CD14-positive monocyte (primary cell): ENCODE data around the gene TMCO4. TPM values are rescaled to one million over a fixed set of nuclear protein-coding genes. Genes with fewer than 3 reads are reported as not detected.
"Not testable (repeated sequence)": the region's sequence is repeated elsewhere in the genome, so short reads cannot be mapped to it uniquely, and the experiment has no call there.

Source experiments
- DNase-seq, 3 donors: peaks; one replicate each; pipeline ENCODE4 v3.0.0-alpha.2; 2011 to 2022
- H2AFZ ChIP-seq: 2 replicates; pipeline ENCODE4 v1.6.0; 2012; ENCODE audit warnings: mild to moderate bottlenecking, low read depth, low read length, inconsistent platforms; ENCODE audit not compliant: insufficient read depth, poor library complexity, severe bottlenecking
- H3K27ac ChIP-seq, 2 donors: 1 replicate in 1 of 2; 2 replicates in 1 of 2; pipeline ENCODE4 v1.5.1; 2012 to 2013; ENCODE audit warnings: low read length in 2 of 2, control low read depth in 1 of 2, inconsistent platforms in 1 of 2, low read depth in 1 of 2, mild to moderate bottlenecking in 1 of 2
- H3K27me3 ChIP-seq, 2 donors: one replicate each; pipeline versions ENCODE4 v1.6.0 to v1.6.1; 2011 to 2013; ENCODE audit warnings: low read length in 2 of 2; ENCODE audit not compliant: control insufficient read depth in 2 of 2, insufficient read depth in 2 of 2
- H3K36me3 ChIP-seq, 2 donors: replicated peaks in 1 of 2; 1 replicate in 1 of 2; 2 replicates in 1 of 2; pipeline versions ENCODE4 v1.5.1 to v1.6.1; 2012 to 2013; ENCODE audit warnings: low read length in 2 of 2, control low read depth in 1 of 2, inconsistent platforms in 1 of 2, mild to moderate bottlenecking in 1 of 2; ENCODE audit not compliant: insufficient read depth in 2 of 2, control insufficient read depth in 1 of 2
- H3K4me1 ChIP-seq, 2 donors: 1 replicate in 1 of 2; 2 replicates in 1 of 2; pipeline versions ENCODE4 v1.5.1 to v1.6.1; 2012 to 2013; ENCODE audit warnings: low read length in 2 of 2, control low read depth in 1 of 2, inconsistent platforms in 1 of 2, mild to moderate bottlenecking in 1 of 2, moderate library complexity in 1 of 2; ENCODE audit not compliant: insufficient read depth in 2 of 2, control insufficient read depth in 1 of 2
- H3K4me2 ChIP-seq: replicated peaks from 2 replicates; pipeline ENCODE3; 2012; ENCODE audit warnings: low read length, moderate library complexity, mild to moderate bottlenecking; ENCODE audit not compliant: poor library complexity, severe bottlenecking; ENCODE audit errors: extremely low read depth
- H3K4me3 ChIP-seq, 3 experiments: fragments of 200-600 bp in 1 of 3; sonication (generic) in 1 of 3; replicated peaks in 1 of 3; 1 replicate in 2 of 3; 2 replicates in 1 of 3; pipeline ENCODE4 v1.5.1; 2011 to 2013; ENCODE audit warnings: low read length in 3 of 3, mild to moderate bottlenecking in 3 of 3, control low read depth in 2 of 3, low read depth in 2 of 3, inconsistent platforms in 1 of 3, moderate library complexity in 1 of 3
- H3K79me2 ChIP-seq: 2 replicates; pipeline ENCODE4 v1.6.0; 2012; ENCODE audit warnings: mild to moderate bottlenecking, control low read depth, inconsistent platforms, low read length, moderate library complexity; ENCODE audit not compliant: insufficient read depth
- H3K9ac ChIP-seq: 2 replicates; pipeline ENCODE4 v1.6.0; 2017; ENCODE audit warnings: low read length, mild to moderate bottlenecking; ENCODE audit not compliant: insufficient read depth, poor library complexity, severe bottlenecking
- H3K9me3 ChIP-seq, 2 donors: replicated peaks in 1 of 2; 1 replicate in 1 of 2; 2 replicates in 1 of 2; pipeline versions ENCODE4 v1.5.1 to v1.6.1; 2012 to 2013; ENCODE audit warnings: low read length in 2 of 2, control low read depth in 1 of 2; ENCODE audit not compliant: control insufficient read depth in 1 of 2, insufficient read depth in 1 of 2
- H4K20me1 ChIP-seq: 2 replicates; pipeline ENCODE4 v1.6.0; 2012; ENCODE audit warnings: mild to moderate bottlenecking, low read length, control low read depth, moderate library complexity; ENCODE audit not compliant: insufficient read depth
- H3K27ac Mint-ChIP-seq, 7 donors: one replicate each; pipeline ENCODE4 v1.8.0; 2020; ENCODE audit warnings: mild to moderate bottlenecking in 7 of 7, mixed read lengths in 7 of 7, moderate library complexity in 6 of 7, inconsistent platforms in 2 of 7
- H3K27me3 Mint-ChIP-seq, 3 donors: one replicate each; pipeline ENCODE4 v1.8.0; 2021 to 2022; ENCODE audit warnings: low read depth in 3 of 3, mild to moderate bottlenecking in 3 of 3, mixed read lengths in 3 of 3, moderate library complexity in 3 of 3, inconsistent platforms in 1 of 3
- H3K36me3 Mint-ChIP-seq, 2 donors: one replicate each; pipeline ENCODE4 v1.8.0; 2020; ENCODE audit warnings: mixed read lengths in 2 of 2, inconsistent platforms in 1 of 2, mild to moderate bottlenecking in 1 of 2
- H3K4me1 Mint-ChIP-seq: one replicate; pipeline ENCODE4 v1.8.0; 2020; ENCODE audit warnings: mild to moderate bottlenecking, mixed read lengths
- H3K4me3 Mint-ChIP-seq, 2 donors: one replicate each; pipeline ENCODE4 v1.8.0; 2020; ENCODE audit warnings: mild to moderate bottlenecking in 2 of 2, mixed read lengths in 2 of 2, moderate library complexity in 1 of 2
- H3K9me3 Mint-ChIP-seq, 7 donors: one replicate each; pipeline ENCODE4 v1.8.0; 2020 to 2022; ENCODE audit warnings: mixed read lengths in 7 of 7, mild to moderate bottlenecking in 6 of 7, moderate library complexity in 6 of 7, inconsistent platforms in 2 of 7
- WGBS: methylation state at CpG from one replicate; pipeline ENCODE4 v1.1.5; 2013; ENCODE audit warnings: missing lambda C conversion rate; ENCODE audit not compliant: insufficient coverage; 5-methylcytosine and 5-hydroxymethylcytosine counted together
- intact Hi-C, 2 donors: fragments of 100-400 bp; cut with micrococcal nuclease; formaldehyde crosslinking; loops; one replicate each; pipeline versions ENCODE4 v1.15.0 to v1.15.1; 2023
- polyA plus RNA-seq, 3 donors: library from polyadenylated mRNA; depleted of rRNA in 1 of 3; unstranded in 2 of 3; stranded (reverse) in 1 of 3; fragments of 300-500 nt in 2 of 3; fragments of >200 nt in 1 of 3; fragmentation: Illumina TruSeq in 2 of 3; gene quantifications; 1 replicate in 2 of 3; 2 replicates in 1 of 3; pipeline ENCODE4 v1.2.3, GENCODE V29; 2012 to 2021
- TF ChIP-seq, protein P1 (sequence below): fragments of 200-600 bp; IDR thresholded peaks from one replicate; pipeline ENCODE4 v1.8.0; 2022; ENCODE audit warnings: antibody characterized with exemption, mild to moderate bottlenecking

Gene TMCO4
- polyA plus RNA-seq, 3 donors, result 6.9 to 10.1 (median 7.9) TPM

DNA sequence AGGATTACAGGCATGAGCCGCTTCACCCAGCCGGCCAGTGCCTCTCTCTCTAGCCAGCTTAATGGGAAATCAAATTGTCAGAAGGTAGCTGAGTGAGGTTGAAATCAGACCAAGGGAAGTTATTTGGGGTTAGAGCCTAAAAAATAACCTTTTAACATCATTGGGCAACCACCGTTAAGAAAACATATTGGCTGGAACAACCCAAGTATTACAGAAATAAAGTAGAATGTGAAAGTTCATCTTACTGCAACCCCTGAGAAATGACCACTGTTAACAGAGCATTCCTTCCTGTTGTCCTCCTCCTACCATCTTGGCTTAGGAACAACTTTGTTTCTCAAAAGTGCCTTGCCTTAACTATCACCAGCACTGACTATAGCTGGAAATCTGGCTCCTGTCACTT, 18.6 kb upstream of the TMCO4 start:
- H3K9ac ChIP-seq, result no peak overlapping the region
- H3K27me3 Mint-ChIP-seq, result peaks cover 4 to 22% (median 9%) of the 10 kb centered on the region in 3 donors
- DNase-seq, result no peak
- peaks cover 0 to 2% of the 10 kb centered on the region in 2 donors for H3K27me3 ChIP-seq
- TF ChIP-seq, protein P1, sequence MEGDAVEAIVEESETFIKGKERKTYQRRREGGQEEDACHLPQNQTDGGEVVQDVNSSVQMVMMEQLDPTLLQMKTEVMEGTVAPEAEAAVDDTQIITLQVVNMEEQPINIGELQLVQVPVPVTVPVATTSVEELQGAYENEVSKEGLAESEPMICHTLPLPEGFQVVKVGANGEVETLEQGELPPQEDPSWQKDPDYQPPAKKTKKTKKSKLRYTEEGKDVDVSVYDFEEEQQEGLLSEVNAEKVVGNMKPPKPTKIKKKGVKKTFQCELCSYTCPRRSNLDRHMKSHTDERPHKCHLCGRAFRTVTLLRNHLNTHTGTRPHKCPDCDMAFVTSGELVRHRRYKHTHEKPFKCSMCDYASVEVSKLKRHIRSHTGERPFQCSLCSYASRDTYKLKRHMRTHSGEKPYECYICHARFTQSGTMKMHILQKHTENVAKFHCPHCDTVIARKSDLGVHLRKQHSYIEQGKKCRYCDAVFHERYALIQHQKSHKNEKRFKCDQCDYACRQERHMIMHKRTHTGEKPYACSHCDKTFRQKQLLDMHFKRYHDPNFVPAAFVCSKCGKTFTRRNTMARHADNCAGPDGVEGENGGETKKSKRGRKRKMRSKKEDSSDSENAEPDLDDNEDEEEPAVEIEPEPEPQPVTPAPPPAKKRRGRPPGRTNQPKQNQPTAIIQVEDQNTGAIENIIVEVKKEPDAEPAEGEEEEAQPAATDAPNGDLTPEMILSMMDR, result no peak
- no peaks in the 10 kb centered on the region for H3K4me1 Mint-ChIP-seq
- H4K20me1 ChIP-seq, result no peaks in the 10 kb centered on the region
- no peak overlapping the region for H3K27ac ChIP-seq
- no peak overlapping the region for H3K4me2 ChIP-seq
- no peak overlapping the region for H3K4me3 Mint-ChIP-seq
- H3K4me3 ChIP-seq, result no peak overlapping the region
- H3K9me3 ChIP-seq, result no peaks in the 10 kb centered on the region
- no peak overlapping the region for H2AFZ ChIP-seq
- intact Hi-C loops, result no loop called here
- WGBS, result no CpG with 5 or more reads among the region's 3 CpGs
- no peaks in the 10 kb centered on the region for H3K79me2 ChIP-seq
- no peak overlapping the region for H3K27ac Mint-ChIP-seq
- peaks cover 0 to 2% (median 0%) of the 10 kb centered on the region in 7 donors for H3K9me3 Mint-ChIP-seq
- H3K36me3 Mint-ChIP-seq, result no peaks in the 10 kb centered on the region
- H3K4me1 ChIP-seq, result no peaks in the 10 kb centered on the region
- H3K36me3 ChIP-seq, result no peaks in the 10 kb centered on the region

DNA sequence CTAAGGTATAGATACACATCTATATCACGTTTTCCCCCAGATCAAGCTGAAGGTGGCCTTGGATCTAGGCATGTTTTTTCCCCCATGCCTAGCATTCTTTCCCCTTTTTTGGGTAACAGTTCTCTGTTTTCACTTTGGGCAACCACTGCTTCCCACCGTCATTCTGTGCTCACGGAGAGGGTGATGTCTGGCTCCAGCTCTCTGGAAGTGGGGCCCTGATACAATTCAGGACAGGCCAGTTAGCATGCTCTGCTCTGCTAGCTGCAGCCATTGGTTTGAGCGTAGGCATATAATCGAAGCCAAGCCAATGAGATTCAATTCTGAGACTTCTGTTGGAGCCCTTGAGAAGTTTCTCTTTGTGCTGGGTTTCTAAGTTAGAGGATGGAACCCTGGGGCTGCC, 17.4 kb upstream of the TMCO4 start:
- Histone ChIP-seq H3K79me2 (no peaks in the 10 kb centered on the region), H3K36me3 (no peaks in the 10 kb centered on the region), H3K27me3 (no peaks in the 10 kb centered on the region), H3K9me3 (no peaks in the 10 kb centered on the region), H3K4me1 (no peaks in the 10 kb centered on the region), H2AFZ (no peak overlapping the region), H3K4me3 (no peak overlapping the region), H4K20me1 (no peaks in the 10 kb centered on the region), H3K27ac (no peak overlapping the region), H3K4me2 (no peak overlapping the region), H3K9ac (no peak overlapping the region)
- Mint-ChIP-seq H3K4me3 (no peak overlapping the region), H3K36me3 (no peaks in the 10 kb centered on the region), H3K27me3 (peaks cover 2 to 16% (median 12%) of the 10 kb centered on the region in 3 donors), H3K9me3 (peaks cover 0 to 2% (median 0%) of the 10 kb centered on the region in 7 donors), H3K27ac (no peak overlapping the region), H3K4me1 (no peaks in the 10 kb centered on the region)
- intact Hi-C loops, result no loop called here
- DNase-seq, result no peak
- 90% methylated on average over 5 of the region's 5 CpGs for WGBS
- TF ChIP-seq, protein P1, result no peak

DNA sequence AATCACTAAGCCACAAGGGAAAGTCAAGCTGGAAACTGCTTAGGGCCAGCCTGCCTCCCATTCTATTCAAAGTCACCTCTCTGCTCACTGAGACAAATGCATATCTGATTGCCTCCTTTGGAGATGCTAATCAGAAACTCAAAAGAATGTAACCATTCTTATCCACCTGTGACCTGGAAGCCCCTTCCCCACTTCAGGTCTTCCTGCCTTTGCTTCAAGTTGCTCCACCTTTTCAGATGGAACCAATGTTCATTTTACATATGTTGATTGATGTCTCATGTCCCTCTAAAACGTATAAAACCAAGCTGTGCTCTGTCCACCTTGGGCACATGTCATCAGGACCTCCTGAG, 17.0 kb upstream of the TMCO4 start:
- H3K4me2 ChIP-seq, H3K4me1 ChIP-seq, H3K27ac Mint-ChIP-seq, H3K27ac ChIP-seq, H3K9me3 ChIP-seq, H3K4me3 Mint-ChIP-seq, H3K79me2 ChIP-seq, DNase-seq, H3K36me3 Mint-ChIP-seq, H3K27me3 ChIP-seq, H2AFZ ChIP-seq, intact Hi-C loops, H3K9ac ChIP-seq, H3K4me1 Mint-ChIP-seq, H4K20me1 ChIP-seq, H3K4me3 ChIP-seq, H3K36me3 ChIP-seq, H3K9me3 Mint-ChIP-seq: not testable (repeated sequence)
- peaks cover 2 to 13% (median 11%) of the 10 kb centered on the region in 3 donors for H3K27me3 Mint-ChIP-seq
- no CpG with 5 or more reads among the region's 1 CpG for WGBS
